Keratinocyte (primary cell): ENCODE results near the gene BICD2. TPM values are rescaled to one million over a fixed set of nuclear protein-coding genes. Genes with fewer than 3 reads are reported as not detected.

Experiments used
- DNase-seq: peaks from one replicate; pipeline ENCODE4 v3.0.0-alpha.2; 2011; ENCODE audit warnings: low read depth, missing footprints, low spot score
- FAIRE-seq: peaks from 2 replicates; lab custom pipeline; 2011; peaks lifted over from hg19 to GRCh38; lab: Jason Lieb, UNC
- H2AFZ ChIP-seq: 2 replicates; pipeline ENCODE4 v1.6.0; 2012; ENCODE audit warnings: low read length, control low read depth, inconsistent platforms; ENCODE audit not compliant: control insufficient read depth
- H3K27ac ChIP-seq: 2 replicates; pipeline ENCODE4 v1.5.1; 2011; ENCODE audit warnings: low read length; ENCODE audit not compliant: control insufficient read depth, insufficient read depth
- H3K27me3 ChIP-seq: 3 replicates; pipeline ENCODE4 v1.6.0; 2011; ENCODE audit warnings: low read length; ENCODE audit not compliant: control insufficient read depth, insufficient read depth; ENCODE audit errors: extremely low read depth
- H3K36me3 ChIP-seq, 2 experiments: 2 replicates in 1 of 2; 3 replicates in 1 of 2; pipeline ENCODE4 v1.5.1; 2011; ENCODE audit warnings: low read length in 2 of 2, mild to moderate bottlenecking in 1 of 2; ENCODE audit not compliant: control insufficient read depth in 2 of 2, insufficient read depth in 2 of 2; ENCODE audit errors: extremely low read depth in 1 of 2
- H3K4me1 ChIP-seq: 3 replicates; pipeline ENCODE4 v1.5.1; 2011; ENCODE audit warnings: low read length; ENCODE audit not compliant: control insufficient read depth, insufficient read depth; ENCODE audit errors: extremely low read depth
- H3K4me2 ChIP-seq: 3 replicates; pipeline ENCODE4 v1.6.0; 2011; ENCODE audit warnings: low read depth, low read length; ENCODE audit not compliant: control insufficient read depth, insufficient read depth; ENCODE audit errors: extremely low read depth
- H3K4me3 ChIP-seq, 3 experiments: fragments of 200-600 bp in 1 of 3; sonication (generic) in 1 of 3; 2 replicates in 2 of 3; 3 replicates in 1 of 3; pipeline ENCODE4 v1.5.1; 2011 to 2016; ENCODE audit warnings: low read length in 3 of 3, mild to moderate bottlenecking in 3 of 3, control low read depth in 2 of 3, inconsistent platforms in 1 of 3, low read depth in 1 of 3, mixed read lengths in 1 of 3, mixed run types in 1 of 3, moderate library complexity in 1 of 3; ENCODE audit not compliant: control insufficient read depth in 2 of 3, insufficient read depth in 2 of 3; ENCODE audit errors: extremely low read depth in 1 of 3
- H3K79me2 ChIP-seq: 2 replicates; pipeline ENCODE4 v1.6.0; 2012; ENCODE audit warnings: low read length; ENCODE audit not compliant: control insufficient read depth, insufficient read depth
- H3K9ac ChIP-seq: 3 replicates; pipeline ENCODE4 v1.6.0; 2011; ENCODE audit warnings: low read length; ENCODE audit not compliant: control insufficient read depth, insufficient read depth; ENCODE audit errors: extremely low read depth
- H3K9me1 ChIP-seq: 3 replicates; pipeline ENCODE4 v1.6.0; 2011; ENCODE audit warnings: low read length; ENCODE audit not compliant: control insufficient read depth, insufficient read depth; ENCODE audit errors: extremely low read depth
- H3K9me3 ChIP-seq: 2 replicates; pipeline ENCODE4 v1.5.1; 2012; ENCODE audit warnings: low read depth, low read length; ENCODE audit not compliant: control insufficient read depth
- H4K20me1 ChIP-seq: 3 replicates; pipeline ENCODE4 v1.6.0; 2011; ENCODE audit warnings: low read length; ENCODE audit not compliant: control insufficient read depth, insufficient read depth; ENCODE audit errors: extremely low read depth
- CTCF ChIP-seq, 3 experiments: IDR thresholded peaks in 1 of 3; conservative IDR thresholded peaks in 1 of 3; optimal IDR thresholded peaks in 1 of 3; 2 replicates in 2 of 3; 3 replicates in 1 of 3; pipeline versions ENCODE3 to v1.5.1; 2011; ENCODE audit warnings: low read length in 3 of 3, mild to moderate bottlenecking in 3 of 3, moderate library complexity in 2 of 3, control low read depth in 1 of 3, inconsistent platforms in 1 of 3; ENCODE audit not compliant: insufficient read depth in 2 of 3; ENCODE audit errors: extremely low read depth in 1 of 3
- EZH2 ChIP-seq: IDR thresholded peaks from one replicate; pipeline ENCODE4 v1.6.1; 2012; ENCODE audit warnings: inconsistent platforms, mild to moderate bottlenecking, low read length, moderate library complexity
- dilution Hi-C: fragments of 300-500 bp; cut with MboI; formaldehyde crosslinking; loops from one replicate; pipeline ENCODE4 v1.7.0; 2020; ENCODE audit warnings: low sequenced_read_pairs; ENCODE audit not compliant: extremely low pct_ligation_motif_present
- polyA plus RNA-seq, 5 experiments: library from polyadenylated mRNA; depleted of rRNA in 3 of 5; stranded (reverse) in 3 of 5; stranded (forward) in 1 of 5; unstranded in 1 of 5; fragments of >200 nt; gene quantifications; 1 replicate in 1 of 5; 2 replicates in 3 of 5; 3 replicates in 1 of 5; pipeline versions ENCODE4 v1.2.1 to v1.2.3, GENCODE V29; 2011 to 2012; ENCODE audit warnings: missing spikeins in 2 of 5, low read depth in 1 of 5, low replicate concordance in 1 of 5

Gene BICD2
- polyA plus RNA-seq, 1 donor (not counting 4 experiments of a cell fraction or from before 2014, with no cell fraction given), result 41.9 TPM

GRCh38 chr9:92729735-92730155 lies 34.9 kb downstream of the BICD2 start:
- Histone ChIP-seq H3K9me3 (no peaks in the 10 kb centered on the region), H4K20me1 (peaks cover 4% of the 10 kb centered on the region), H2AFZ (no peak overlapping the region), H3K4me1 (peaks cover 25% of the 10 kb centered on the region), H3K4me2 (no peak overlapping the region), H3K9ac (no peak overlapping the region), H3K27ac (no peak overlapping the region), H3K36me3 (peaks cover 30 to 44% of the 10 kb centered on the region in 2 experiments), H3K27me3 (no peaks in the 10 kb centered on the region), H3K9me1 (no peaks in the 10 kb centered on the region), H3K79me2 (peaks cover 96% of the 10 kb centered on the region), H3K4me3 (no peak overlapping the region)
- DNase-seq (no peak), FAIRE-seq (no peak)
- dilution Hi-C loops, result no loop called here
- TF ChIP-seq CTCF (optimal IDR thresholded peaks at IDR 0.05 in 1 of 3, IDR thresholded peaks at IDR 0.05 in 1 of 3, conservative IDR thresholded peaks at IDR 0.05 in 1 of 3; ENCODE audit: extremely low read depth in 1 of 3, insufficient read depth in 2 of 3, low read length in 3 of 3) (no peak), EZH2 (no peak)

- Histone ChIP-seq H3K4me2 (no peak overlapping the region), H3K27me3 (no peaks in the 10 kb centered on the region), H3K9me3 (no peaks in the 10 kb centered on the region), H3K27ac (no peak overlapping the region), H3K9ac (no peak overlapping the region), H4K20me1 (peaks cover 4% of the 10 kb centered on the region), H3K4me1 (peaks cover 32% of the 10 kb centered on the region), H3K9me1 (no peaks in the 10 kb centered on the region), H3K4me3 (no peak overlapping the region), H3K79me2 (peaks cover 96% of the 10 kb centered on the region), H2AFZ (no peak overlapping the region), H3K36me3 (peaks cover 31 to 48% of the 10 kb centered on the region in 2 experiments)
- no peak for DNase-seq
- no peak for FAIRE-seq
- dilution Hi-C loops, result no loop called here
- TF ChIP-seq EZH2 (no peak), CTCF (optimal IDR thresholded peaks at IDR 0.05 in 1 of 3, IDR thresholded peaks at IDR 0.05 in 1 of 3, conservative IDR thresholded peaks at IDR 0.05 in 1 of 3; ENCODE audit: extremely low read depth in 1 of 3, insufficient read depth in 2 of 3, low read length in 3 of 3) (peak in 2 of 3 experiments; percentile 45 to 51)
Observed at GRCh38 chr9:92728831-92729734, 35.5 kb downstream of the BICD2 start.
